HG02623 (cell line): ENCODE measurements around the gene ABAT.
"Not testable (repeated sequence)": the region's sequence is repeated elsewhere in the genome, so short reads cannot be mapped to it uniquely, and the experiment has no call there.

Experiments used
- ATAC-seq: cut with Tn5 transposase; IDR thresholded peaks from one replicate; pipeline ENCODE4 v1.9.1; 2021; ENCODE audit warnings: moderate library complexity; ENCODE audit not compliant: unreplicated experiment

Gene ABAT

DNA sequence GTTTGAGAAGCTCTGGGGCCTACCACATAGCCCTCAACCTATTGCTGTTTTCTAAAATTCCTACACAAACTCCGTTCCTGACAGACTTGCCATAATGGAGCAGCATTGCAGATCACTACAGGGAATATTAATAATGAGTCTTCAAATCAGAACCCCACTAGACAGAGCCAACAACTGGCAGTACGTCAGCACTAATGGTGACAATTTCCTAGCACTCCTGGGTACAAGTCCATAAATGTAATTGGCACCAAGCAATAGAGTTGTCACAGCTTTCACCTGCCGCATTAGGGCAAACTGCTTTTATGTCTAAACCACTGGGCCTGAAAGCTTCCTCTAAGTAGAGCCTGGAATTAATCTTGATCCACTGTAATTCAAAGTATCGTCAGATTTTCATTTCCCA is 25.5 kb upstream of the ABAT start:
- no peak for ATAC-seq

DNA sequence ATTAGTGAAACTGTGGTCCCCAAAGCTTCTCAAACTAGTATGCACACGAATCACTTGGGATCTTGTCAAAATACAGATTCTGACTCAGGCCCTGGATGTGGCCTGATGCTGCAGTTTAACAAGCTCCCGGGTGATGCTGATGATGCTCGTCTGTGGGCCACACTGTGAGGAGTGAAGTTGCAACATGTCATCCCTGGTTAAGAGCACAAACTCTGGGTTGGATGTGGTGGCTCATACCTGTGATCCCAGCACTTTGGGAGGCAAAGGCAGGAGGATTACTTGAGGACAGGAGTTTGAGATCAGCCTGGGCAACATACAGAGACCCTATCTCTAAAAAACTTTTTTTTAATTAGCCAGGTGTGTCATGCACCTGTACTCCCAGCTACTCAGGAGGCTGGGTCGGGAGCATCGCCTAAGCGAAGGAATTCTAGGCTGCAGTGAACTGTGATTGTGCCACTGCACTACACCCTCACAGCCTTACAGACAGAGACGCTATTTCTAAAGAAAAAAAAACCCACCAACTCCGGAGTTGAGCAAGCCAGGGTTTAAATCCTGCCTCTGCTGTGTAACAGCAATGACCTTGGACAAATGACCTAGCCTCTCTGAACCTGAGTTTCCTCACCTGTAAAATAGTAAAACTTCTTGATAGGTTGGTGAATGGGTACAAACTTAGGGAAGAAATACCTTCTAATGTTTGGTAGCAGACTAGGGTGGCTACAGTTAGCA is 24.4 kb upstream of the ABAT start:
- no peak for ATAC-seq

DNA sequence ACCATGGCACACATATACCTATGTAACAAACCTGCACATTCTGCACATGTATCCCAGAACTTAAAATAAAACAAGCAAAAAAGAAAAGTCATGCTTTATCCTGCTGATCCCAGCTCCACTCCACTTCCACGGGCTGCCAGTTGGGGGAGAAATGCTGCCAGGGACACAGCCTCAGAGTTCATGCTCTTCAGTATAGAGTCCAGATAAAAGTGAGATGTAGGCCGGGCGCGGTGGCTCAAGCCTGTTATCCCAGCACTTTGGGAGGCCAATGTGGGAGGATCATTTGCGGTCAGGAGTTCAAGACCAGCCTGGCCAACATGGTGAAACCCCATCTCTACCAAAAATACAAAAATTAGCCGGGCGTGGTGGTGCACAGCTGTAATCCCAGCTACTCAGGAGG is 22.5 kb upstream of the ABAT start:
- not testable (repeated sequence) for ATAC-seq

DNA sequence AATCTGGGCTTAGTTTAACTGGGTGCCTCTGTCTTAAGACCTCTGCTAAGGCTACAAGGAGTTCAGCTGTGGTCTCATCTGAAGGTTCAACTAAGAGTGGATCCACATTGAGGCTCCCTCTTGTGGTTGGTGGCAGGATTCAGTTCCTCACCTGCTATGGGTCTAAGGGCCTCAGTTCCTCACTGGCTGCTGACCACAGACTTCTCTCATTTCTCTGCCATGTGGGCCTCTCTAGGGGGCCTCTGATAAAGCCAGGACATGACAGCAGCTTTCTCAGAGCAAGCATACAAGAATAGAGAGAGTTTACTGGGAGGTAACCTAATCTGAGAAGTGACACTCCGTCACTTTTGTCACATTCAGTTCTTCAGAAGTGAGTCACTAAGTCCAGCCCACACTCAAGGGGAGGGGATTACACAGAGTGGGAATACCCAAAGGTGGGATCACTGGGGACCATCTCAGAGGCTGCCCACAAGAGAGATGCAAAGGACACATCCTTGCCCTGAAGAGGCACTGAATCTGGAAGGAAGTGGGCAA is 19.2 kb upstream of the ABAT start:
- peak; percentile 48 for ATAC-seq

DNA sequence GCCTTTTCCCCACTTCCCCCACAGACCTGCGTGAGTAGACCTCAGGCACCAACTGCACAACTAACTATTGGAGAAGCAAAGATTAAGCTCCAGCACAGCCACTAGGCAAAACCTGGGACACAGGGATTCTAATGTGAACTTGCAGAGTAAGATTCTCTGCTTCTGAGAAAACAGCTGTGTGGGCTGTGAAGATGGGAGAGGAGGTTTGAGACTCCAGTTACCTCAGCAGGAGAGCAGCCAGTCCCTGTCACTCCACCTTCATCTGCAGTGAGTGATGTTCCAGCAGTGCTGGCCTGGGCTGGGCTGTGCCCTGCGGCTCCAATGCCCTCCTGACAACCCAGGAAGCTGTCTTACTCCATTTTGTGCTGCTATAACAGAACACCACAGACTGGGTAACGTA is 18.0 kb upstream of the ABAT start:
- no peak for ATAC-seq

DNA sequence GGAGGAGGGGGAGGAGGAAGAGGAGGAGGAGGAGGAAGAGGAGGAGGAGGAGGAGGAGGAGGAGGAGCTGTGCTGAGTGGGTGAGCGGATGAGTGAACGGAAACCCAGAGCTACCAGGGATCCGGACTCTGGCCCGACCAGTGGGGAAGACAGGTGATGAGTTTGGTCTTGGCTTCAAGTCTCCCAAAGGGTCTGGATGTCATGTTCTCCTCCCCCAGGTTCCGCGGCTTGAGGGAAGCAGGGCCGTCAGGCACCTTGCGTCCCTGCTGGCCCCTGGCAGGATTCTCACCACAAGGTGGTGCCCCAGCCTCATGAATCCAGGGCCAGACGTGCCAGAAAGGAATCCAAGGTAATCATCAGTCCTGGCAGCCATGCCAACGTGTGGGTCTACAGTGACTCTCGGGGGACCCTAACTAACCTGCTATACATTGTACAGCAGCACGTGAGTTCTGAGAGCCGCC is 13.5 kb upstream of the ABAT start:
- no peak for ATAC-seq

DNA sequence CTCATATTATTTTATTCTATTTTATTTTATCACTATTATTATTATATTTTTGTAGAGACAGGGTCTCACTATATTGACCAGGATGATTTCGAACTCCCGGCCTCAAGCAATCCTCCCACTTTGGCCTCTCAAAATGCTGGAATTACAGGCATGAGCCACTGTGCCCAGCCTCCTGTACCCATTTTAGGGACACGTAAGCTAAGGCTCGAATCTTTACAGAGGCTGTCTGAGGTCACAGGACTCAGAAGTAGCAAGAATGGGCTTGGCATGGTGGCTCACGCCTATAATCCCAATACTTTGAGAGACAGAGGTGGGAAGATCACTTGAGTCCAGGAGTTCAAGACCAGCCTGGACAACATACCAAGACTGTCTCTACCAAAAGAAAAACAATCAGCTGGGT is 12.7 kb upstream of the ABAT start:
- no peak for ATAC-seq

DNA sequence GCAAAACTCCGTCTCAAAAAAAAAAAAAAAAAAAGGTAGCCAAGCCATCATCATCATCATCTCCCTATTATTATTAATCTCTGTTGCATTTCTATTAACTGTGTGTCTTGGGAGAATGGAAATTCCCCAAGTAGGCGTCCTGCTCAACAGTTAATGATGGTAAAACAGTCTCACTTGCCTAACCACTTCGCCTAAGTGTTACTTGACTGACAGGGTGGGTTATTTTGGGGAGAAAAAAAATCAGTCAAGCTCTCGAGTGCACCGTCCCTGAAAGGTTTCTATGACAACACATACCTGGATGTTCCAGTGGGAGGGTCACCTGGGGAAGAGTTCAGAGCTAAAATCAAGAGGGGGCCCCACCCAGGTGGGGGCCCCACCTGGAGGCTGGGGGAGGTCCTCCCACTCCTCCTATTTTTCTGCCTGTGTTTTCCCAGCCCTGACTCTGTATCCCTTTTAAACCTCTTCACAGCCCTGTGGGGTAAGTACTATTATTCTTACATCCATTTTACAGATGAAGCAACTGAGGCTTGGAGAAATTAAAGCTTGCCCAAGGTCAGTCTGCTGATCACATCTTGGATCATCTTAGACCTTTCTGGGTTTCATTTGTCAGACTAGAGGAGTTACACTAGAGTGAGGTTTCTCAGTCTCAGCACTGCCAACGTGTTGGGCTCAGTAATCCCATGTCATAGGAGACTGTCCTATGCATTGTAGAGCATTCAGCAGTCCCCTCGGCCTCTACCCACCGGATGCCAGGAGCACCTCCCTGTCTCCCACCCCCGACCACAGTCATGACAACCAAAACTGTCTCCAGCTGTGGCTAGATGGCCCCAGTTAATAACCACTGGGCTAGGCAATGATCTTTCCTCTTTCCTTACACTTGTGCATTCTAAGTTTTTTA is 11.0 kb upstream of the ABAT start:
- no peak for ATAC-seq

DNA sequence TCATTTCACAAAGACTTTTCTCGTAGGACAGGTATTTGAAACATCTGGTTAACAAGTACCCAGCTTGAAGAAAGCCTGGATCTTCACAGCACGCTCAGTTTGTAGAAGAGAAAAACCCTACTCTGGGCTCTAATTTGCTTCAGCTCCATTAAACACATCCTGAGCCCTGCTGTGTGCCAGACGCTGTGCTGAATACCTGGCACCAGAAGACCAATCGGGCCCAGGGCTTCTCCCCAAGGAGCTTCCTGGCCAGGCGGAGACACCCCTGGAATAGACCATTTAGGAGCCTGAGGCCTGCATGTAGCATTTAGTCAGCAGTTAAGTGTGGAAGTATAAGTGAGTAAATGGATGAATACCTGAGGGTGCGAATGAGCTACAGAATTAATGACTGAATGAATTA is 8.9 kb upstream of the ABAT start:
- ATAC-seq: no peak

DNA sequence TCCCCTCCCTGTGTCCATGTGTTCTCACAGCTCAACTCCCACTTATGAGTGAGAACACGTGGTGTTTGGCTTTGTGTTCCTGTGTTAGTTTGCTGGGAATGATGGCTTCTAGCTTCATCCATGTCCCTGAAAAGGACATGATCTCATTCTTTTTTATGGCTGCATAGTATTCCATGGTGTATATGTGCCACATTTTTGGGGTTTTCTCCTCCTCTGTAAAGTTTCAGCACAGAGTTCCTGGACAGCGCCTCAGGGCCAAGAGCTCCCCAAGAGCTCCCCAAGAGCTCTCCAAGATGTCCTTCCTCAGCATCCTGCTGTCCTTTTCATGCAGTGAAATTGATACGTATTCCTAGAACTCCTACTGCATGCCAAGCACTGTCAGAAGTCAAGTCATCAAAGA is 6.9 kb upstream of the ABAT start:
- no peak for ATAC-seq

DNA sequence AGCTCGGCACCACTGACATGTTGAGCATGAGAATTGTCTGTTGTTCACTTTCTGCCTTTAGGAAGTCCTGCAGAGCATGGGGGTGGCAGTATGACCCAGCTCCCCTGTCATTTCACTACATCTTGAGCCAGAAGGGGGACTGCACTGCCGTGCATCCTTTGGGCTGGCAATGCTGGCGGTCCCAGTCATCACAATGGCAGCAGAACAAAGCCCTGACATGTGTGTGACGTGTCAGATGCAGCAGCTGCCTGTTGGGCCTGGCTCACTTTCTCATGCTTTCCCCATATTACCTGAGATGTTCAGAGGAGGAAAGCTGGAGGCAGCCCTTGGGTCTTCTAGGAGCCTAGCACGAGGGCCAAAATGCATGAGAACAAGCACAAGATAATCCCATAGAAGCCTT is 6.3 kb upstream of the ABAT start:
- no peak for ATAC-seq

DNA sequence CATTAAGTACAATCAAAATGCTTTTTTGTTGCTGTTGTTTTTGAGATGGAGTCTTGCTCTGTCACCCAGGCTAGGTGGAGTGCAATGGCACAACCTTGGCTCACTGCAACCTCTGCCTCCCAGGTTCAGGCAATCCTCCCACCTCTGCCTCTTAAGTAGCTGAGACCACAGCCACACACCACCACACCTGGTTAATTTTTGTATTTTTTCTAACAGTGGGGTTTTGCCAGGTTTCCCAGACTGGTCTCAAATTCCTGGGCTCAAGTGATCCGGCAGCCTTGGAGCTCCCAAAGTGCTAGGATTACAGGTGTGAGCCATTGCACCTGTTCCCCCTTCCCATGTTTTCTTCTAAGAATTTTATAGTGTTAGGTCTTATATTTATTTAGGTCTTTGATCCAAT is 4.9 kb upstream of the ABAT start:
- ATAC-seq: no peak

DNA sequence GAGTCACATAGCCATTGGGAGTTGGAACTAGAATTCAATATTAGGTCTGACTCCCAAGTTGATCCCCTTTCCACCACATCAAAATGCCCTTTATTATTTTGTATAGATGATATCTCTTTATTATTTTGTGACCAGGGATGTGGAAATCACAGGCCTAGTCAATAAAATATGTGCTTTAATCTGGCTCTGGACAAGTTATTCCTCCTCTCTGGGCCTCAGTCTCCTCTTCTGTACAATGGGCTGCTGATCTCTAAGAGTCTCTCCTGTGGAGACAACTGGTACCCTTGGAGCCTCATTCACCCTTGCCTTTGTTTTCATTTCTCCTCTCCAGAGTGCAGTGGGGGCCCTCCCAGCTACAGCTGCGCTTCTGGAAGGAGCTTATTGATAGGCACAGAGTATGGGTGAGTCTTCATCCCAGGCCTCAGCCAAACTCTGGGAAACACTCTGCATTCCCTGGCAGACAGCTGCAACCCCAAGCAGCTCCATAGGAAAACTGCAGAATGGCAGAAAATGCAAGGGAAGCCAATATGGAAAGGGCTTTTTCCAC is 4.3 kb upstream of the ABAT start:
- no peak for ATAC-seq

DNA sequence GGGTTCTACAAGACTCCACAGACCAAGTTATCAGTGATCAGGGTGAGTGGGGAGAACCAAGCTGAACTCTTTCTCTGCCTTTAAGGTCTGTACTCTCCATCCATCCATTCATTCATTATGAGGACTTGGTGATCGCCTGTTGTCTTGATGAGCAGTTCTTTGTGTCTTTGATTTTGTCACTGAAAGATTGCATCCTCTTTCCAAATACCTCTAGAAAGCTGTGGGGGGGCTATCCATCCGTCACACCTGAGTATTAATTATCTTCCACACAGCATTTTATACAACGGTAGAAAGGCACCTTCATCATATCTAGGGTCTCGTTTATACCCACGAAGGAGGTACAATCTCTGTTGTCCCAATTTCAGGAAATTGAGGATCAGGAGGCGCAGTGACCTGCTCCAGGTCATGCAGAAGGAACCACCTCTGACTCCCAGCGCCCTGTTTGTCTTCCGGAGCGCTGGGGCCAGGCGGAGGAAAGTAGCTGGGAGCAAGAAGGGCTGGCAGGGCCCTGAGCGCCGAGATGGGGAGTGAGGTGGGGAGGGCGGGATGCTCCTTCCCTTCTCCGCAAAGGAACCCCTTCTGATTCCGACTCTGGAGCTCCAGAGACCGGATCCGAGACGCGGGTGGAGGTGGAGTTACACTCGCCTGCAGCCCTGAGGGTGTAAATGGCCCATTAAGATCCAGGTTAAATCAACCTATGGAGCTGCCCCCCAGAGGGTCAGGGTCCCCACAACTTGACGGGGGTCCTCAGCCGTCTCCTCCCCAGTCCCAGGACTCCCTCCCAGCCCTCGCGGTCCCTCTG is 605 bp upstream of the ABAT start:
- ATAC-seq: peak; percentile 39

DNA sequence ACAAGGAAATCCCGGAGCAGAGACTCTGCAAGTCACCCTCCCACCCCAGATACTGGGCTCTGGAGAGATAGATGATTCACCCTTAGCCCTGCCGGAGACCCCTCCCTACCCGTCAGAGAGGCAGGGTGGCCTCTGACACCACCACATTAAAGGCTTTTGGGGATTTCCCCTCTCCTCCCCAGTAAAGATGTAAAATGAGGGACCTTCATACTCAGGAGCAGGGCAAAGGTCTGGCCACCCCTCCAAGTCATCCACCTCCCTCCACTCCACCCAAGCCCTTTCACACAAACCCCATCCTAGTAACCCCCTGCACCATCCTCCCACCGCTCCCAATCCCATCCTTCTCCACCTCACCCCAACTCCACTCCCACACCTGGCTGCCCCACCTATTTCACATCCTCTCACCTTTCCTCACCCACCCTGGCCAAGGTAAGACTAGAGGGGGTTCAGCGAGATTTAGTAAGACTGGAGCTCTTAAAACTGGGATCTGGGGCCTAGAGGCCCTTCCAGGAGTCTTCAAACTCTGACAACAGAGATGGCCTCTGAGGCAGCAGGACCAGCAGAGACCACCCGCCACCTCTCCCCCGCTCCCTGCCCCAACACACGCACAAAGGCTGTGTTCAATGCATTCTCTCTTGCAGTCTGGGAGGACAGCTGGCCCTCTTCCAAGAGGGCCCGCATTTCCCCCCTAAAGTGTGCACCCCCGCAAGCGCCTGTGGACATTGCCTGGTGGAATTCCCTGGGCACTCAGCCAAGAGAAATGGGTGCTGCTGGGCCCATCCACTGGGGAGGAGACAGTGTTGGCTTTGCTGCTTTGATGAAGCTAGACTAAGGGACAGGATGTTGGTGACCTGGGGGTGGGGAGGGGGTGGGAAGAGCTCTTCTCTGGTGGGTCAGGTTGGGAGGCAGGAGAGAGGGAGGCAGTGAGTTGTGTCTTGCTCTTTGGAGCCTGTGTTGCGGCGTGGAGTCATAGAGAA is 1.1 kb downstream of the ABAT start:
- no peak for ATAC-seq

DNA sequence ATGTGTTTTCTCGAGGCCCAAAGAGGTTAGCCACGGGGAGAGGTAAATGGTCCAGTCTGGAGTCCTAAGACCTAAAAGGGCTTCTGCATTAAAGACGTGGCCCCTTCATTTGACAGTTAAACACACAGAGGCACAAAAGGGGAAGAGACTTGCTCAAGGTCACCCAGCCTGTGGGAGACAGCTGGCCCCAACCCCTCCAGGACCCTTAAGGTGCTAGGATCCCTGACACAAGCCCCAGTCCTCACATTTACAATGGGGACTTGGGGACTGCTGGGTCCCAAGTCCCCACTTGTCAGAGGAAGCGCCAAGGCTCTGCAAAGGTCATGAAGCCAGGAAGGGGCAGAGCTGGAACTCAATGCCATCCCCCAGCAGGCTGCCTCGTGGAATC is 1.7 kb downstream of the ABAT start:
- no peak for ATAC-seq

DNA sequence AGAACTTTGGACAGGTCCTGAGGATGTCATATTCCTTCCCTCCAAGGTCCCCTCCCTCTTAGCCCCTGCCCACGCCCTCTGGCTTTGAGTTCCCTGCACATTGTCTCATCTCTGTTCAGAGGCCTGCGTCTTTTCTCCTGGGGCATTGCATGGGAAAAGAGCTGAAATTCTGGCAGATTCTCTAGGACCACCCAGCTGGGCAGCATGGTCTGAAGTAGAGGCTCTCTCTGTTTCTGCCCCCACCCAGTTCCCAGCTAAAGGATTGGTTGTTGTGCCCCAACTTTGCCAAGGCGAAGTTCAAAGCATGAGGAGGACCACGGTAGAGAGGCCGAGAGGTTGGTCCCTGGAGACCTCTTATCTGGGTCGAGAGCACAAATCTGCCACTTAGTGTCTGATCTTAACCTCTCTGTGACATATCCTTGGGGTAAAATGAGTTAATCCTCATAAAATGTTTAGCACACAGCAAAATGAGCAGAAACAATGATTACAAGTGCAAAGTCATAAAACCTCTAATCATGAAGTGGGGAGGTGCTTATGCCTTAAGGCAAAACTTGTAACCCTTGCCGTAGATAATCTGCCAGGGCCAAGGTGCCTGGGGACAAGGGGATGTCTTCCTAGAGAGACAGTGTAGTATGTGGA is 2.4 kb downstream of the ABAT start:
- ATAC-seq: no peak

DNA sequence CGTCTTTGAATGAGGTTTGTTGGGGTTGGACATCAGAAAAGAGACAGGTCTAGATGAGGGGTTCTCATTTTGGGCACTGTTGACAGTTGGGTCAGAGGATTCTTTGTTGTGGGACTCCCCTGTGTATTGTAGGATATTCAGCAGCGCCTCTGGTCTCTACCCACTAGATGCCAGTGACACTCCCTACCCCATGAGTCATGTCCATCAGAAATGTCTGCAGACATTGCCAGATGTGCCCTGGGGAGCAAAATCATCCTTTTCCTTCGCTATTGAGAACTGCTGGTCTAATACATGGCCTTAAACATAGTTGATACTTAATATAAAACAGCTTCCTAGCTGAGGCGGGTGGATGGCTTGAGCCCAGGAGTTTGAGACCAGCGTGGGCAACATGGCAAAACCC is 3.1 kb downstream of the ABAT start:
- no peak for ATAC-seq
